SK-N-SH (cell line): ENCODE data around the gene PEAK1. TPM values are rescaled to one million over a fixed set of nuclear protein-coding genes. Genes with fewer than 3 reads are reported as not detected.

Experiments
- CTCF ChIA-PET: fragments of 300-600, 350-600 bp; formaldehyde crosslinking; extraction: SDS; loops from one replicate; lab custom pipeline; 2021; lab: Yijun Ruan, JAX
- POLR2A ChIA-PET: fragments of 350-600 bp; sonication (Branson Sonifier 250); formaldehyde crosslinking; extraction: SDS; loops from one replicate; lab custom pipeline; 2020; ENCODE audit warnings: antibody characterized with exemption, inconsistent platforms; lab: Yijun Ruan, JAX
- DNase-seq: peaks from one replicate; pipeline ENCODE4 v3.0.0; 2012
- H2AFZ ChIP-seq: fragments of 200-600 bp; sonication (generic); 2 replicates; pipeline ENCODE4 v1.8.1; 2016; ENCODE audit warnings: antibody characterized with exemption, mild to moderate bottlenecking, low read depth
- H3F3A ChIP-seq: fragments of 200-600 bp; sonication (generic); replicated peaks from 2 replicates; pipeline ENCODE3; 2016; ENCODE audit warnings: antibody characterized with exemption, mild to moderate bottlenecking; ENCODE audit not compliant: insufficient read depth
- H3K27ac ChIP-seq, 2 experiments: fragments of 200-500 bp in 1 of 2; fragments of 200-600 bp in 1 of 2; sonication (Bioruptor generic) in 1 of 2; sonication (generic), shearing (Covaris generic) in 1 of 2; 2 replicates each; pipeline versions ENCODE4 v1.5.1 to v1.6.1; 2014 to 2016; ENCODE audit warnings: low read depth in 2 of 2, inconsistent platforms in 1 of 2, low read length in 1 of 2, mild to moderate bottlenecking in 1 of 2, mixed read lengths in 1 of 2
- H3K27me3 ChIP-seq: fragments of 200-600 bp; sonication (generic), shearing (Covaris generic); 2 replicates; pipeline ENCODE4 v1.6.1; 2016; ENCODE audit warnings: mixed run types; ENCODE audit not compliant: insufficient read depth
- H3K36me3 ChIP-seq, 2 experiments: fragments of 200-500 bp in 1 of 2; fragments of 200-600 bp in 1 of 2; sonication (Bioruptor generic) in 1 of 2; sonication (generic) in 1 of 2; replicated peaks in 1 of 2; 2 replicates each; pipeline versions ENCODE3 to v1.5.1; 2014 to 2016; ENCODE audit warnings: low read length in 1 of 2, mild to moderate bottlenecking in 1 of 2; ENCODE audit not compliant: insufficient read depth in 2 of 2, control insufficient read depth in 1 of 2
- H3K4me1 ChIP-seq, 2 experiments: fragments of 200-500 bp in 1 of 2; fragments of 200-600 bp in 1 of 2; sonication (Bioruptor generic) in 1 of 2; sonication (generic), shearing (Covaris generic) in 1 of 2; 2 replicates each; pipeline versions ENCODE4 v1.5.1 to v1.6.1; 2014 to 2016; ENCODE audit warnings: low read depth in 1 of 2, low read length in 1 of 2, mixed run types in 1 of 2; ENCODE audit not compliant: insufficient read depth in 2 of 2, control insufficient read depth in 1 of 2
- H3K4me2 ChIP-seq: fragments of 200-600 bp; sonication (generic), shearing (Covaris generic); 2 replicates; pipeline ENCODE4 v1.6.1; 2017; ENCODE audit warnings: mixed run types
- H3K4me3 ChIP-seq, 2 experiments: fragments of 200-500 bp in 1 of 2; fragments of 200-600 bp in 1 of 2; sonication (Bioruptor generic) in 1 of 2; sonication (generic), shearing (Covaris generic) in 1 of 2; 2 replicates each; pipeline versions ENCODE4 v1.5.1 to v1.8.1; 2014 to 2016; ENCODE audit warnings: low read depth in 2 of 2, inconsistent platforms in 1 of 2, low read length in 1 of 2, mild to moderate bottlenecking in 1 of 2, mixed read lengths in 1 of 2, moderate library complexity in 1 of 2
- H3K79me2 ChIP-seq: fragments of 200-600 bp; sonication (generic); 2 replicates; pipeline ENCODE4 v1.8.1; 2017; ENCODE audit warnings: mild to moderate bottlenecking; ENCODE audit not compliant: insufficient read depth
- H3K9ac ChIP-seq: fragments of 200-600 bp; sonication (generic); 2 replicates; pipeline ENCODE4 v1.6.1; 2017; ENCODE audit warnings: mixed run types
- H3K9me2 ChIP-seq: fragments of 200-600 bp; sonication (generic); 2 replicates; pipeline ENCODE4 v1.6.1; 2017; ENCODE audit warnings: mixed run types
- H3K9me3 ChIP-seq: fragments of 200-600 bp; sonication (generic); 2 replicates; pipeline ENCODE4 v1.6.1; 2017; ENCODE audit warnings: mixed run types, mild to moderate bottlenecking, moderate library complexity
- H4K20me1 ChIP-seq: fragments of 200-600 bp; sonication (generic); 2 replicates; pipeline ENCODE4 v1.6.1; 2017; ENCODE audit warnings: mild to moderate bottlenecking, mixed run types; ENCODE audit not compliant: insufficient read depth
- CHD2 ChIP-seq: fragments of 150-350 bp; IDR thresholded peaks from 2 replicates; pipeline ENCODE4 v1.6.1; 2018; ENCODE audit warnings: low read length; ENCODE audit not compliant: partially characterized antibody
- FOXJ3 ChIP-seq: sonication (generic); formaldehyde crosslinking; IDR thresholded peaks from 2 replicates; pipeline ENCODE4 v1.5.1; 2020; ENCODE audit warnings: mild to moderate bottlenecking, missing genetic modification reagents
- GABPA ChIP-seq: IDR thresholded peaks from 2 replicates; pipeline ENCODE4 v1.4.0; 2012; ENCODE audit warnings: low read depth, mild to moderate bottlenecking
- MXI1 ChIP-seq: IDR thresholded peaks from 2 replicates; pipeline ENCODE4 v1.6.1; 2012; ENCODE audit warnings: mild to moderate bottlenecking, low read depth, low read length, improper control_type of control experiment
- POLR2AphosphoS5 ChIP-seq: IDR thresholded peaks from 2 replicates; pipeline ENCODE4 v1.6.1; 2012; ENCODE audit warnings: low read depth, low read length
- SIN3A ChIP-seq: IDR thresholded peaks from 2 replicates; pipeline ENCODE4 v1.6.1; 2012; ENCODE audit warnings: low read depth, mild to moderate bottlenecking, low read length, moderate library complexity, borderline replicate concordance
- SMC3 ChIP-seq: IDR thresholded peaks from 2 replicates; pipeline ENCODE4 v1.6.1; 2012; ENCODE audit warnings: low read depth, low read length, improper control_type of control experiment
- TAF1 ChIP-seq: IDR thresholded peaks from 2 replicates; pipeline ENCODE4 v1.6.1; 2012; ENCODE audit warnings: low read depth, mild to moderate bottlenecking, low read length, moderate library complexity, borderline replicate concordance
- TEAD4 ChIP-seq: IDR thresholded peaks from 2 replicates; pipeline ENCODE4 v1.4.0; 2012; ENCODE audit warnings: mild to moderate bottlenecking, borderline replicate concordance; ENCODE audit not compliant: insufficient read depth
- YY1 ChIP-seq: IDR thresholded peaks from 2 replicates; pipeline ENCODE4 v1.4.0; 2012; ENCODE audit warnings: low read depth, mild to moderate bottlenecking
- WGBS: methylation state at CpG from one replicate; pipeline ENCODE4 v1.1.6; 2017; ENCODE audit warnings: low lambda C conversion rate; 5-methylcytosine and 5-hydroxymethylcytosine counted together
- polyA plus RNA-seq, 3 experiments: library from polyadenylated mRNA; depleted of rRNA; stranded (reverse); fragments of >200 nt; gene quantifications; 2 replicates each; pipeline ENCODE4 v1.2.3, GENCODE V29; 2012
- TF ChIP-seq, protein P1 (sequence below): IDR thresholded peaks from 2 replicates; pipeline ENCODE4 v1.4.0; 2012; ENCODE audit warnings: low read depth
- TF ChIP-seq, protein P2 (sequence below): IDR thresholded peaks from 2 replicates; pipeline ENCODE4; 2012
- TF ChIP-seq, protein P3 (sequence below): fragments of 200-600 bp; sonication (generic); IDR thresholded peaks from 2 replicates; pipeline ENCODE4 v1.6.1; 2017; ENCODE audit warnings: antibody characterized with exemption, mild to moderate bottlenecking, moderate library complexity
- TF ChIP-seq, protein P4 (sequence below): IDR thresholded peaks from 2 replicates; pipeline ENCODE4 v1.4.0; 2012; ENCODE audit warnings: low read depth, borderline replicate concordance

Gene PEAK1
- polyA plus RNA-seq, 1 of the 3 experiments (the other 2 are of a cell fraction) = 9.0 TPM

DNA sequence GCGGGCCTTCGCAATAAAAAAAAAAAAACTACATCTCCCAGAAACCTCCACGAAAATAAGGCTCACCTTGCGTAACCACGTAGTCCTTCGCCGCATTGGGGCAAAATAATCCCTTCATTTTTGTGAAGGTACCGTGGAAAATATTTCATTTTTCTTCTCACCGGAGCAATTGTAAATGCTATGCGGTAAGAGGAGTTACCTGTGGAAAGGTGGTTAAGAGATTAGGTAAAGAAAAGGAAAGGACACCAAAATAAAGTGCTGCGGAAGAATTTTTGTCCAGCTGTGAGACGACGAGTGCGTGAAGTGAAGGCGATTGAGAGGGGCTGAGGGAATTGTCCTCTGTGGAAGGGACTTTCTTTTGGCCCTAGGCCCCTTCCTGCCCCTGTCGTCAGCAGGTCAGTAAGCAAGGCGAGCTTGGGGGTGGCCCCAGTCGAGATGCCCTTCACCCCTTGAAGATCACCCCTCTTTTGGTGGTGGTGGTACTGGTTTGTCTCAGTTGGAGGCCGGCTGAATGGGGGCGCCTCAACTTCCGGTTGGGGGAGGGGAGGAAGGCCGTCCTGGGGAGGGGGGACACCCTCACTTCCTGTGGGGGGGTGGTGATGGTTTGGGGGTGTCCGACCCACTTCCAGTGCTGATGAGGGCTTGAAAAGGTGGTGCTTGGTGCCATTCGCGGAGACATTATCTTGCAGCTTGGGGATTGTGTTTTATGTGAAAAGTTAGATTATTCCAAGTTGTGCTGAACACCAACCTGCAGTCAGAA lies 886 bp upstream of the PEAK1 start, which contains the start of gene HMG20A:
Gene HMG20A, plus strand, starts transcription at position 279 of the 760 bp plus-strand sequence. CDS start 37,520 bp downstream, outside the sequence.
- Histone ChIP-seq H2AFZ (peak within 1 kb of the TSS; percentile 92; the same call in 1 of the 2 replicates), H3K9me3 (no peaks in the 10 kb centered on the region), H3K9ac (peak within 1 kb of the TSS; percentile 91), H3K4me2 (peak within 1 kb of the TSS; percentile 90), H3K4me1 (peaks cover 19 to 24% of the 10 kb centered on the region in 2 experiments), H3K36me3 (peaks cover 3 to 6% of the 10 kb centered on the region in 2 experiments), H4K20me1 (peaks cover 41% of the 10 kb centered on the region), H3K4me3 (peak within 1 kb of the TSS; percentile 71 to 93), H3K9me2 (no peaks in the 10 kb centered on the region), H3K27me3 (no peaks in the 10 kb centered on the region), H3K27ac (peak within 1 kb of the TSS; percentile 94 to 99), H3F3A (peaks cover 16% of the 10 kb centered on the region), H3K79me2 (peaks cover 86% of the 10 kb centered on the region)
- ChIA-PET CTCF (interaction anchor here (1.1 to 2.6 kb wide), 4 partner anchors 71 to 303 kb away, joined by 3 to 14 read pairs (median 4); no protein-coding TSS in a partner anchor), POLR2A (interaction anchor here (0.6 to 1.0 kb wide), 2 partner anchors 350 to 401 kb away, joined by 3 to 4 read pairs; partner anchors contain the start of gene TSPAN3)
- TF ChIP-seq MXI1 (peak; percentile 62; the same call in 1 of the 2 replicates), CHD2 (peak; percentile 90), GABPA (peak; percentile 78), YY1 (peak; percentile 62; the same call in 1 of the 2 replicates), TEAD4 (no peak), SIN3A (0 out of 2 replicates have a peak, but pooled peaks have one; percentile 26), FOXJ3 (CRISPR knock-in tag) (no peak), TAF1 (peak; percentile 49), SMC3 (0 out of 2 replicates have a peak, but pooled peaks have one; percentile 13), POLR2AphosphoS5 (peak; percentile 75)
- TF ChIP-seq, protein P1, sequence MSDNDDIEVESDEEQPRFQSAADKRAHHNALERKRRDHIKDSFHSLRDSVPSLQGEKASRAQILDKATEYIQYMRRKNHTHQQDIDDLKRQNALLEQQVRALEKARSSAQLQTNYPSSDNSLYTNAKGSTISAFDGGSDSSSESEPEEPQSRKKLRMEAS = no peak; the same call in none of the 2 replicates
- TF ChIP-seq, protein P2, sequence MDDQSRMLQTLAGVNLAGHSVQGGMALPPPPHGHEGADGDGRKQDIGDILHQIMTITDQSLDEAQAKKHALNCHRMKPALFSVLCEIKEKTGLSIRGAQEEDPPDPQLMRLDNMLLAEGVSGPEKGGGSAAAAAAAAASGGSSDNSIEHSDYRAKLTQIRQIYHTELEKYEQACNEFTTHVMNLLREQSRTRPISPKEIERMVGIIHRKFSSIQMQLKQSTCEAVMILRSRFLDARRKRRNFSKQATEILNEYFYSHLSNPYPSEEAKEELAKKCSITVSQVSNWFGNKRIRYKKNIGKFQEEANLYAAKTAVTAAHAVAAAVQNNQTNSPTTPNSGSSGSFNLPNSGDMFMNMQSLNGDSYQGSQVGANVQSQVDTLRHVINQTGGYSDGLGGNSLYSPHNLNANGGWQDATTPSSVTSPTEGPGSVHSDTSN = peak; percentile 55
- TF ChIP-seq, protein P3, sequence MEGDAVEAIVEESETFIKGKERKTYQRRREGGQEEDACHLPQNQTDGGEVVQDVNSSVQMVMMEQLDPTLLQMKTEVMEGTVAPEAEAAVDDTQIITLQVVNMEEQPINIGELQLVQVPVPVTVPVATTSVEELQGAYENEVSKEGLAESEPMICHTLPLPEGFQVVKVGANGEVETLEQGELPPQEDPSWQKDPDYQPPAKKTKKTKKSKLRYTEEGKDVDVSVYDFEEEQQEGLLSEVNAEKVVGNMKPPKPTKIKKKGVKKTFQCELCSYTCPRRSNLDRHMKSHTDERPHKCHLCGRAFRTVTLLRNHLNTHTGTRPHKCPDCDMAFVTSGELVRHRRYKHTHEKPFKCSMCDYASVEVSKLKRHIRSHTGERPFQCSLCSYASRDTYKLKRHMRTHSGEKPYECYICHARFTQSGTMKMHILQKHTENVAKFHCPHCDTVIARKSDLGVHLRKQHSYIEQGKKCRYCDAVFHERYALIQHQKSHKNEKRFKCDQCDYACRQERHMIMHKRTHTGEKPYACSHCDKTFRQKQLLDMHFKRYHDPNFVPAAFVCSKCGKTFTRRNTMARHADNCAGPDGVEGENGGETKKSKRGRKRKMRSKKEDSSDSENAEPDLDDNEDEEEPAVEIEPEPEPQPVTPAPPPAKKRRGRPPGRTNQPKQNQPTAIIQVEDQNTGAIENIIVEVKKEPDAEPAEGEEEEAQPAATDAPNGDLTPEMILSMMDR = no peak; the same call in 1 of the 2 replicates
- TF ChIP-seq, protein P4, sequence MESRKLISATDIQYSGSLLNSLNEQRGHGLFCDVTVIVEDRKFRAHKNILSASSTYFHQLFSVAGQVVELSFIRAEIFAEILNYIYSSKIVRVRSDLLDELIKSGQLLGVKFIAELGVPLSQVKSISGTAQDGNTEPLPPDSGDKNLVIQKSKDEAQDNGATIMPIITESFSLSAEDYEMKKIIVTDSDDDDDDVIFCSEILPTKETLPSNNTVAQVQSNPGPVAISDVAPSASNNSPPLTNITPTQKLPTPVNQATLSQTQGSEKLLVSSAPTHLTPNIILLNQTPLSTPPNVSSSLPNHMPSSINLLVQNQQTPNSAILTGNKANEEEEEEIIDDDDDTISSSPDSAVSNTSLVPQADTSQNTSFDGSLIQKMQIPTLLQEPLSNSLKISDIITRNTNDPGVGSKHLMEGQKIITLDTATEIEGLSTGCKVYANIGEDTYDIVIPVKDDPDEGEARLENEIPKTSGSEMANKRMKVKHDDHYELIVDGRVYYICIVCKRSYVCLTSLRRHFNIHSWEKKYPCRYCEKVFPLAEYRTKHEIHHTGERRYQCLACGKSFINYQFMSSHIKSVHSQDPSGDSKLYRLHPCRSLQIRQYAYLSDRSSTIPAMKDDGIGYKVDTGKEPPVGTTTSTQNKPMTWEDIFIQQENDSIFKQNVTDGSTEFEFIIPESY = peak; percentile 36; the same call in 1 of the 2 replicates
- WGBS = under 1% methylated on average over 23 of the region's 25 CpGs
- peak; percentile 73 for DNase-seq
